Psoas muscle (tissue), 8 donors: Measurements from ENCODE around the gene CDC14A. TPM values are rescaled to one million over a fixed set of nuclear protein-coding genes. Genes with fewer than 3 reads are reported as not detected.

Experiments used
- ATAC-seq, 4 donors: fragments of 200-7000 bp; cut with Tn5 transposase; one replicate each; pipeline ENCODE4 v1.9.1; 2020; ENCODE audit warnings: moderate library complexity in 3 of 4, mild to moderate bottlenecking in 2 of 4
- DNase-seq, 2 donors: peaks; one replicate each; pipeline ENCODE4 v3.0.0-alpha.2; 2020
- H3K27ac ChIP-seq: fragments of 200-600 bp; one replicate; pipeline ENCODE4 v1.8.0; 2022
- H3K27me3 ChIP-seq, 3 donors: fragments of 200-600 bp in 1 of 3; one replicate each; pipeline versions ENCODE4 v1.6.1 to v1.8.0; 2013 to 2022; ENCODE audit warnings: low read length in 2 of 3, mild to moderate bottlenecking in 2 of 3, moderate library complexity in 1 of 3; ENCODE audit not compliant: insufficient read depth in 3 of 3
- H3K36me3 ChIP-seq, 2 donors: fragments of 200-600 bp in 1 of 2; one replicate each; pipeline versions ENCODE4 v1.6.1 to v1.8.0; 2013 to 2022; ENCODE audit warnings: low read depth in 1 of 2, mild to moderate bottlenecking in 1 of 2, moderate library complexity in 1 of 2; ENCODE audit not compliant: insufficient read depth in 1 of 2
- H3K4me1 ChIP-seq: fragments of 200-600 bp; one replicate; pipeline ENCODE4 v1.8.0; 2022
- H3K4me3 ChIP-seq: fragments of 200-600 bp; one replicate; pipeline ENCODE4 v1.8.0; 2022; ENCODE audit warnings: mild to moderate bottlenecking
- H3K9me3 ChIP-seq: fragments of 200-600 bp; one replicate; pipeline ENCODE4 v1.8.0; 2022
- CTCF ChIP-seq: fragments of 200-600 bp; IDR thresholded peaks from one replicate; pipeline ENCODE4 v1.8.0; 2022; ENCODE audit warnings: antibody characterized with exemption
- WGBS, 3 donors: extraction: QIAGEN DNeasy Blood & Tissue Kit; methylation state at CpG; one replicate each; pipeline versions ENCODE4 v1.1.6 to v1.1.7; 2013; 5-methylcytosine and 5-hydroxymethylcytosine counted together
- intact Hi-C, 2 donors: fragments of 100-400 bp; cut with DNase I; formaldehyde crosslinking; loops; one replicate each; pipeline versions ENCODE4 v1.11.0 to v1.14.2; 2022
- polyA plus RNA-seq, 3 donors: library from polyadenylated mRNA; stranded (reverse); fragments of 200-250 nt; gene quantifications; one replicate each; pipeline ENCODE4 v1.2.3, GENCODE V29; 2013
- total RNA-seq, 4 donors: library from RNA; stranded (reverse); fragmentation: NEBNext Ultra II Directional in 2 of 4; extraction: Animal tissue kit (Norgen Biotek cat#: 25700) in 2 of 4; gene quantifications; one replicate each; pipeline versions ENCODE4 v1.2.1 to v1.2.4, GENCODE V29; 2021 to 2023
- donor health status: healthy with polysubstance abuse.
- donor health status: DM: no; HTN: no; CAD: no; lungs with moderate emphysema.
- donor health status: Bipolar disorder and iron deficiency.
- donor health status: healthy.
- donor health status: DM: yes; HTN: yes; CAD: no.
- donor health status: DM: no; HTN: no; CAD: no.
- donor health status: DM: no; HTN: no; CAD: no.
- donor health status: DM: yes; HTN: yes; CAD: no.

The CDC14A gene
- total and polyA plus RNA-seq, 7 donors, result 0.44 to 5.5 (median 2.3) TPM

DNA sequence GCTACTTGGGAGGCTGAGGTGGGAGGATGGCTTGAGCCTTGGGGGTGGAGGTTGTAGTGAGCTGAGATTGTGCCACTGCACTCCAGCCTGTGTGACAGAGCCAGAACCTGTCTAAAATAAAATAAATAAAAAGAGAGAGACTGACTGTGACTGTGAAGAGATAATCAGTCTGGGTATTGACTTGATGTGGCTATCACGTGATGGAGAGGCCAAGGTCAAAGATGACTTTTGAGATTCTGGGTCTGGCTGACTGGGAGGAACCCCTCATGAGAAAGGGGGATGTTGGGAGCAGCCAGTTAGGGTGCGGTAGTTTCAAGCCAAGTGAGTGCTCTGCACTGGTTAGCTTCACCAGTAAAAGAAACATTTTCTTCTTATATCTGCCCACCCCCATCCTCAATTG is 66.8 kb downstream of the CDC14A start:
- no peaks in the 10 kb centered on the region for H3K27me3 ChIP-seq
- no peak overlapping the region for H3K4me3 ChIP-seq
- intact Hi-C loops, result no loop called here
- no peaks in the 10 kb centered on the region for H3K36me3 ChIP-seq
- no peaks in the 10 kb centered on the region for H3K9me3 ChIP-seq
- H3K4me1 ChIP-seq, result peaks cover 24% of the 10 kb centered on the region
- DNase-seq (no peak), ATAC-seq (no peak)
- no peak overlapping the region for H3K27ac ChIP-seq
- no peak for TF ChIP-seq CTCF
- 84 to 95% (median 92%) methylated on average over 2 of the region's 2 CpGs for WGBS, 3 donors

DNA sequence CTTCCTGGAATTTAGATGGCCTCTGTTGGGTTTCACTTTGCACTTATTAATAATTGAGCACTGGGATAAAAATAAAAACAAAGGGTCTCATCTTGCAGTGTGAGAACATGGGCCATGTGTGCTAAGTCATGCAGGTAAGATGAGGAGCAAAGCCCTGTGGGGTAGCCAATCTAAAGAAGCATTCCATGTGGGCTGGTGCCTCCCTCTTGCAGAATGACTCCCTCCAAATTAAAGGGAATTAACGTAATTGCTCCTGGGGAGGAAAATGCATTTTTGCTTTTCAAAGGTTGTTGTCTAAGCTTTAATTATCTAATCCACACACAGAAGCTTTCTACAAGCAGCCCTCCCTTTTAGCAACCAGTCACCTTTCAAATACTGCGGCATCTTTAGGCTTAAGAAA is 69.8 kb downstream of the CDC14A start:
- H3K4me1 ChIP-seq, result peaks cover 15% of the 10 kb centered on the region
- no peak overlapping the region for H3K4me3 ChIP-seq
- intact Hi-C loops, result no loop called here
- H3K9me3 ChIP-seq, result no peaks in the 10 kb centered on the region
- DNase-seq (no peak), ATAC-seq (no peak)
- H3K36me3 ChIP-seq, result peaks cover 0 to 16% of the 10 kb centered on the region in 2 donors
- TF ChIP-seq CTCF, result no peak
- WGBS, 3 donors, result 90 to 94% (median 90%) methylated on average over 2 of the region's 2 CpGs
- no peak overlapping the region for H3K27ac ChIP-seq
- no peaks in the 10 kb centered on the region for H3K27me3 ChIP-seq

GRCh38 chr1:100423832-100424337 is 71.6 kb downstream of the CDC14A start:
- H3K4me1 ChIP-seq, result peaks cover 15% of the 10 kb centered on the region
- H3K4me3 ChIP-seq, result no peak overlapping the region
- H3K36me3 ChIP-seq, result peaks cover 0 to 16% of the 10 kb centered on the region in 2 donors
- 96 to 97% (median 96%) methylated on average over 6 of the region's 6 CpGs for WGBS, 3 donors
- intact Hi-C loops, result no loop called here
- TF ChIP-seq CTCF, result no peak
- ATAC-seq, result no peak
- no peak overlapping the region for H3K27ac ChIP-seq
- H3K27me3 ChIP-seq, result no peaks in the 10 kb centered on the region
- no peaks in the 10 kb centered on the region for H3K9me3 ChIP-seq
- DNase-seq, result no peak

DNA sequence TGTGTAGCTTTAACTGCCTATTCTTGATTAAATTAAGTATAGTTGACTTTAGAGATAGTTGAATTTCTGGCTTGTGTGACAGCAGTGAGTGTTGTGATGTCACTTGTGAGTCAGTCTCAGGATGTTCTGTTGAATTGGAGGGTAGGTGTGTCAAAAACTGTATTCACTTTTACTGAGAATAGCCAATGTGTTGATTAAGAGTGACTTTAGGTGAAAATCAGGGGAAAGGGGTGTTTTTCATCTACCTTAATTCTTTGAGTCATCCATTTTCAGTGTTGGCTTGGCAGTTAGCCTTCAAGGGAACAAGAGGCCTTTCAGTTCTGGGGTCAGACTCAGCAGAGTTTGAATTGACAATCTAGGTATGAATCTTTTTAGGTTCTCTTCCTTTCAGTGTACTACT is 75.9 kb downstream of the CDC14A start:
- Histone ChIP-seq H3K9me3 (no peaks in the 10 kb centered on the region), H3K27me3 (no peaks in the 10 kb centered on the region), H3K4me1 (no peaks in the 10 kb centered on the region), H3K36me3 (peaks cover 0 to 16% of the 10 kb centered on the region in 2 donors), H3K4me3 (no peak overlapping the region), H3K27ac (no peak overlapping the region)
- intact Hi-C loops, result no loop called here
- no peak for TF ChIP-seq CTCF
- DNase-seq (no peak), ATAC-seq (no peak)

DNA sequence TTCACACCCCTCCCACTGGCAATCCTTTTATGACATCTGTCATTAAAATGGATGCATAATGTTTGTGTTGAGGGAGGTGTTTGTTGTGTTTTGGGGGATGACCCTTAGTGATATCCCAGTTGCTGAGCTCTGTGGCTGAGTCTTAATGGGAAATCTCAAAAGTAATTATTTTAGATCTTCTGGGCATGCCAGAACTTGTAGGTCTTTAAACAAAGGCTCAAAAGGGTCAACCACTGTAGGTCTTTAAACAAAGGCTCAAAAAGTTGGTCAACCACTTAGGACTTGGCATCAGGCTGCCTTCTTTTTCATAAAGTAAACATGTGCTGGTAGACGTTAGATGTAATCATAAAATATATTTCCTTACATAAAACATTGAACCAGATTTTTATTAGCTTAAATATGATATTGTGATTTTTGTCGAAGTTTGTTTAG is 78.0 kb downstream of the CDC14A start:
- intact Hi-C loops, result no loop called here
- H3K4me3 ChIP-seq, result no peak overlapping the region
- DNase-seq (no peak), ATAC-seq (no peak)
- 67 to 70% (median 68%) methylated on average over 2 of the region's 2 CpGs for WGBS, 3 donors
- no peaks in the 10 kb centered on the region for H3K4me1 ChIP-seq
- TF ChIP-seq CTCF, result no peak
- no peaks in the 10 kb centered on the region for H3K9me3 ChIP-seq
- H3K36me3 ChIP-seq, result peaks cover 0 to 11% of the 10 kb centered on the region in 2 donors
- H3K27ac ChIP-seq, result no peak overlapping the region
- no peaks in the 10 kb centered on the region for H3K27me3 ChIP-seq
